Globus pallidus (tissue), 1 donor: ENCODE results near the gene SRRM4.
"Not testable (repeated sequence)": the region's sequence is repeated elsewhere in the genome, so short reads cannot be mapped to it uniquely, and the experiment has no call there.

Experiments used
- DNase-seq: peaks from one replicate; pipeline ENCODE4 v3.0.0-alpha.2; 2015; ENCODE audit warnings: low spot score

Gene SRRM4, protein sequence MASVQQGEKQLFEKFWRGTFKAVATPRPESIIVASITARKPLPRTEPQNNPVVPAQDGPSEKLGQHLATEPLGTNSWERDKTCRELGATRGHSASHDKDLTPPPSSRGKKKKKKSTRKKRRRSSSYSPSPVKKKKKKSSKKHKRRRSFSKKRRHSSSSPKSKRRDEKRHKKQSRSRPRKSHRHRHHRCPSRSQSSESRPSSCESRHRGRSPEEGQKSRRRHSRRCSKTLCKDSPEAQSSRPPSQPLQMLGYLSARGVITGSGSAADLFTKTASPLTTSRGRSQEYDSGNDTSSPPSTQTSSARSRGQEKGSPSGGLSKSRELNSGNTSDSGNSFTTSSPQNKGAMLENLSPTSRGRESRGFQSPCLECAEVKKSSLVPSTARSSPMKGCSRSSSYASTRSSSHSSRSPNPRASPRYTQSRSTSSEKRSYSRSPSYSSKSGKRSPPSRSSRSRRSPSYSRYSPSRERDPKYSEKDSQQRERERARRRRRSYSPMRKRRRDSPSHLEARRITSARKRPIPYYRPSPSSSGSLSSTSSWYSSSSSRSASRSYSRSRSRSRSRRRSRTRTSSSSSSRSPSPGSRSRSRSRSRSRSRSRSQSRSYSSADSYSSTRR

DNA sequence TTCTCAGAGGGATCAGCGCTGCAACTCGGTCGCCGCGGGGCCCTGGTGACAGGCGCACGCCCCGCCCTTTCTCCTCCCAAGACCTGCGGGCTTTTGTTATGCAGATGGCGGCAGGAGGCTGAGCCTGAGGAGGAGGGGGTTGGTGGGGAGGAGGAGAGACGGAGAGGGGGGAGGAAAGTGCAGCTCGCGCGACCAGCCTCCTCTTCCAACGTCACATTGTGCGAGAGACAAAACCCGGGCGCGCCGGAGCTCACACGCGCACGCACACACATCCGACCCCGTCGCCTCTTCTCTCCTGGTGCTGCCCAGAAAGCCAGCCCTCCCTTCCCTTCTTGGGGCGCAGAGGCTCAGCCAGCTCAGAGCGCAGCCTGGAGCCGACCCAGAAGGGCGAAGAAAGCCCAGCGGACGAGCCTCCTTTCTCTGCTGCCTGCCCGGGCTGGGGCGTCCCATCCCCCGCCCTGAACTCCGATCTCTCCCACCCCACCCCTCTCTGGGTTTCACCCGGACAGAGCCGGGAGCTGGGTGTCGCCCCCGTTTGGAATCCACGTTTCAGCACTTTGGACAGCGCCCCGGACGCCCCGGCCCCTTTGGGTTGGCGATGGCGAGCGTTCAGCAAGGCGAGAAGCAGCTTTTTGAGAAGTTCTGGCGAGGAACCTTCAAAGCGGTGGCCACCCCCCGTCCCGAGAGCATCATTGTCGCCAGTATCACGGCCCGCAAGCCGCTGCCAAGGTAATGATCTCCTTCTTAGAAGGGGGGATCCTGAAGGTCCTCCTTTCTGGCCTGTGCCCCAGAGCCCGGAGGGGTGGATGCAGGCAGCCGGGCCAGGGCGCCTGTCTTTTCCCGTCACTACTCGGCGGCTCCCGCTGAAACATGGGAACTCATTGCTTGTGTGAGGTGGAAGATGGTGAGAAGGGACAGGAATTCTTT, at the start of gene SRRM4:
SRRM4 (plus strand) TSS at position 257 of the 927 bp plus-strand sequence; CDS start at position 599, 342 bp downstream.
- no peak for DNase-seq

DNA sequence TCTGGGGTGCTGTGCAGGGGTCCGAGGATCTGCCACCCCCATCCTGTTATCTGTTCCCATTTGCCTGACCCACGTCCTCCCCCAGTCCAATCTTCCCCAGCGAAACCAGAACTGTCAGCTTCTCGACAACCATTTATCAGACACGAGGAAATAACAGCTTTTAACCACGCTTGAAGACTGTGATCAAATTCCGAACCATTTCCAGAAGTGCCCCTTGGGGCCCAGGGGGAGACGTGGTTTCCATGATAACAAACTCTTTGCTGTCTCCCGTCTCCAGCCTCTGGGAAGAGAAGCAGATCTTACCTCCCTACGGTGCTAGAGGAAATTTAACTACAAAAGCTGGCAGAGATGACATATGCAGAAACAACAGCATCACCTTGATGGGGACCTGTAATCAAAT, 35.1 kb upstream of the SRRM4 start:
- no peak for DNase-seq

DNA sequence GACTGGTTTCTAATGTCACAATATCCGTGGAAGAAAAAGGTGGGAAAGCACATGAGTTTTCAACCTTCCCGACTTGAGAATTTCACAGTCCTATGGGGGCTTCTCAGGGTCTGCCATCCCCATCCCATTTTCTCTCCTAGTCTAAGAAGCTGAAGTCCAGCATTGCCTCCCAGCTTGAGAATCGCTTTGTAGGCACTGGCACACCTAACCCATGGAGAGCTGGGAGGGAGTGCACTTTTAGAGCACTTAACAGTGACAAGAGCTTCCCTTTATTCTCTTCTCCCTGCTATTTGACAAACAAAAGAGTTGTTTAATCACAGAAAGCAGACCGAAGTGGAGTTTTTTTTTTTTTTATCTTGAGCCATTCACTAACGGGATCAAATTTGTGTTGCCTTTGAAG, 22.8 kb upstream of the SRRM4 start:
- DNase-seq: no peak

DNA sequence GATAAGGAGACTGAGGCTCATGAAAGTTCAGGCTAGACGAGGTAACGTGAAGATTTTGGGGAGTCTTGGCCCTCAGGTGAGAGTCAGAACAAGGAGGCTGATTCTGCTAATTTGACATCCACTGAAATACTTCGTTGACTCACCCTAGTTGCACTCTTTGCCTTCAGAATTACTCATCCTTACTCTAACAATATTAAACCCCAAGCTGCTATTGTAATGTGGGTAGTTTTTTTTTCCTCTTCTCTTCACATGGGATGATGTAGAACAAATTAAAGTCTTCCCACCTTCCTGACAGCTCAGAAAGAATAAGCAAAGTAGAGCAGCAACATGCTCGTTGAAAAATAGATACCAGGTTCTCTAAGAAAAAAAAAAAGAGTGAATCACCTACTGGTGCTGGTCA, 22.0 kb upstream of the SRRM4 start:
- no peak for DNase-seq

DNA sequence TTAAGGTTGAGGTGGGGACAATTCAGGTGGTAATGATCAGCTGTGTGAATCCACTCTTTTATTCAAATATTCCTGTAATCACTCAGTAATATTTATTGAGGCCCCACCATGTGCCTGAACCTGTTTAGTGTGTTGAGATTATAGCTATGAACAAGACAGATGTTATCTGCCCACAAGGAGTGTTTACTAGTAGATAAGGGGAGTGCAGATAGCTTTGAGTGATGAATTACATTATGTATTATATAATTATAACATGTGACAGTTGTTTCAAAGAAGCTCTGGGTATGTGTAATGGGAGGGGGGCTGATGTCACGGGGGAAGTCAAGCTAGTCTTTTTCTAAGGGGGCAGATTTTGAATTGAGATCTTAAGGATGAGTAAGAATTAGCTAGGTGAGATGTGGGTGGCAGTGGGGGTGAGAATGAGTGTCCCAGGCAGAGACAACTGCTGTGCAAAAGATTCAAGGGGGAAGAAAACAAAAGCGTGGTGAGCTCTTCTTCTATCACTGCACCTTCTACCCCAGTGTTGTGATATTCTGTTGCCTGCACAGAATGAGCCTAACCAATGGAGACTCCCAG, 21.3 kb upstream of the SRRM4 start:
- no peak for DNase-seq

DNA sequence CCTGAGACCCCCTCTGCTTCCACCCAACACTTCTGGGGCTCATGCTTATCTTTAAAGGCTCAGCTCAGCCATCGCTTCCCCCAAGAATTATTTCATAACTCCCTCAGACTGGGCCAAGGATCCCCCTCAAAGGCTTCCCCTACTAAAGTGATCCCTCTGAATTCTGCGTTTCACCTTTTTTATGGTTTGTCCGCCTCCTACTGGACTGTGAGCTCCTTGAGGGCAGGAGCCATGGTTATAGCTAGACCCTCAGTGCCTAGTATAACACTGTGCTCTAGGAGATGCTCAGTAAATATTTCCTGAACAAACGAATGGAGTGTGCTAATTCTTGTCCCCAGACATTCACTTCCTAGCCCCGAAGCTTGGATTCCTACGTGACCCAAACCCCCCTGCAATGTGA, 20.5 kb upstream of the SRRM4 start:
- DNase-seq: no peak

DNA sequence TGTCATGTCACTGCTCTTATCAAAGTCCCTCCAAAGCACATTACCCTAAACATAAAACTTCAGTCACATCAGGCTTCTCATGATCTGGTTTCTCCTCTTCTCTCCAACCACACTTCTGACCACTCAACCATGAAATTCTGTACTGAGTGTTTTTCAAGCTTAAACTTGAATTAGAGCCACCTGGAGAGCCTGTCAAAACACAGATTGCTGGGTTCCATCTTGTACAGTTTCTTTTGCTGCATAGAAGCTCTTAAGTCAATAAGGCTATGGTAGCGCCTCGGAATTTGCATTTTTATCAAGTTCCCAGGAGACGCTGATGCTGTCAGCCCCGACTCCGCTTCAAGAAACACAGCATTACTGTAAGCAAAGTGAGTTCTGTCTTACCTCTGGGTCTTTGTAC, 16.4 kb upstream of the SRRM4 start:
- DNase-seq: no peak

DNA sequence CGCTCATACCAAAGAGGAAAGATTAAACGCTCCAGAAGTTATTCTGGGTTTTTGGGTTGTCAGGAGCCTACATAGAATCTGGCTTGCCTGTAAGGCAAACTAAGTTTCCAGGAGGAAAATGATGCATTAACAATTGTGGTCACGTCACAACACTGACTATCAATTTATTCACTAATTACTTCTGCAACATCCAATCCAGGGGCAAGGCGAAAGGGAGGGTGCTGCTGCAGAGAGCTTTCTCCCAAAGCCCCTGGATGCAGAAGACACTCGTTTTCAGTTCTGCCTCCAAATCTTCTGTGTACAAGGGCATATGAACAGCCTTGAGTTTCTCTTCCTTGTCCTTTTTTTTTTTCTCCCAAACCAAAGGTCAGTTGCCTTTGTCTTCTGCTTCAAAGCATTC, 10.5 kb upstream of the SRRM4 start:
- DNase-seq: no peak

DNA sequence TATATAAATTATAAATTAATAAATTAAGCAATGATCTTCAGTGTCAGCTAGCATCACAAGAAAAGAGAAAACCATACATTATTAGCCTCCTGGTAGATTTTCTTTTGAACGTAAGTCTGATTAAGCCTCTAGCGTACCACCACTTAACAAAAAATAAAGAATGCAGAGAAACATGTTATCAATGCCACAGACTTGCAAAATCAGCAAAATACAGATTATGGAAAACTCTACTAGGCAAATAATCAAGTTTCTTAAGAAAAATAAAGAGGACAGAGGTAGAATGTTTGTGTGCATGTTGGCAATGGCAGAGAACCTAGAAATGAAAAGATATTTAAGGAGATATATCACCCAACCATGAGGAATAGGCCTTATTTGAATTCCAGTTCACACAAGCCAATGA, 8.4 kb upstream of the SRRM4 start:
- no peak for DNase-seq

DNA sequence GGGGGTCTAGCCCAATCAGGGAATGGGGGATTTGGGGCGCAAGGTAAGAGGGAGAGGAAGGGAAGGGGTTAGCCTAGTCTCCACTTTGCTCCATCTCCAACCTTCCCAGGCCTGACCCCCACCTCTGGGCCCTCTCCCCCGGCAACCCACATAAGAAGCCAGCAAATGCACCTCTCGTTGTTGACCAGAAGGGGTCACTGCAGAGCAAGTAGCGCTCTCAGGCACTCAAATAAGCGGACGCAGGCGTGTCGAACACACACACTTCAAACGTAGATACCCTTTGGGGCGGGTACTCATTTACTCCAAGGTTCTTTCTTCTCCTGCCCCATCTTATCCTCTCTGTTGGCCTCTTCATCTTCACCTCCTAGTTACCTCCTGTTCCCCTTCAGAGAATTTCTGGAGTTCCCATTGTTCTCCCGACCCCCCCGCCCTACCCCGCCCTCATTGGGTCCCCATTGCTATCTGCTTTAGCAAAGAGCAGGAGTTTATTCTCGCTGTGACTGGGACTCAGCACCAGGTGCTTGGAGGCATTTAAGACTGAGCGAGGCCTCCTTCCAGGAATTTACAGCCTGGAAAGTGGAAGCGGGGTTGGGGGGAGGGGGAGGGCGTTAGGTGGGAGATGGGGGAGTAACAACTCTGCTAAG, 1.5 kb upstream of the SRRM4 start:
- DNase-seq: peak; percentile 42

DNA sequence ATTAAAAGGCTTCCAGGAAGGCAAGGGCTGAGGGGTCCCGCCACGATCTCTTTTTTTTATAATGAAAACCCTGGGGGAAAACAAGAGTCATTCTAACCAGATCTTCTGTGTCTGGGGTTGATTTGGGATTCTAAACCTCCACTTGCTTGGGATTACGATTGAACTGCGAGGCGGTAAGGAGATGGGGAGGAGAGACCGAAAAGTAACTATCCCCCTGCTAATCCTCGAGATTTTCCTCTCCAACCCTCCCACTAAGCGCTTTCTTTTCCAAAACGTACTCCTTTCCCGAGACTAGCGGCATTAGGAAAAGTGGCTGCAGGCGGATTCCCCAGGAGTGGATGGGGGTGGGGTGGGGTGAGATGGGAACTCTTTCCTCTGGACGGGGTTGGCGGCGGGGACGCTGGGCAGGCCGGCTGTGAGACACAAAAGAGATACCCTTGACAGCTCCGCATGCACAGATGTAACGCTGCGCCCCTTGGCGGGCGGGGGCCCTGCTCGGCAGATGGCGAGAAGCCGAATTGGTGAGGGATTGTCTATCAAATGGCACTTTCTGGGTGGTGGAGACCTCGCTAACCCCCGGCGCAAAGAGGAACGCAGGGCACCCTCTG, 830 bp upstream of the SRRM4 start:
- DNase-seq: no peak

DNA sequence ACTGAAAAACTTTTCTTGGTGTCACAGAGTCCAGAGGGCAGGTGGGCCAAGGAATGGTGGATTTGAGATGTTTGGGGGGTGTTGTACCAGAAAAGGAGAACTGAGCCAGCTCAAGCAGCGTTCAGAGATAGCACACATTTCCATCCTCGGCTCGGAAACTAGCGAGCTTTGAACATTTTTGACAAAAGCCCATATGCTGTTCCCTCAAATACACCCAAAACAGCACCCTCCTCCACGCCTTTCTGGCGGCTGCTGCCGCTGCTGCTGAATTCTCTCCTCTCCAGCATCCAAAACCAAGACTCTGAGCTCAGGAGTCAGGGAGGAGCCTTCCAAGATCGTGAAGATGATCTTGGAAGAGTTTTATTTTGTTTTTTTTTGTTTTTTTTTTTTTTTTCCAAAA, 961 bp downstream of the SRRM4 start:
- no peak for DNase-seq

DNA sequence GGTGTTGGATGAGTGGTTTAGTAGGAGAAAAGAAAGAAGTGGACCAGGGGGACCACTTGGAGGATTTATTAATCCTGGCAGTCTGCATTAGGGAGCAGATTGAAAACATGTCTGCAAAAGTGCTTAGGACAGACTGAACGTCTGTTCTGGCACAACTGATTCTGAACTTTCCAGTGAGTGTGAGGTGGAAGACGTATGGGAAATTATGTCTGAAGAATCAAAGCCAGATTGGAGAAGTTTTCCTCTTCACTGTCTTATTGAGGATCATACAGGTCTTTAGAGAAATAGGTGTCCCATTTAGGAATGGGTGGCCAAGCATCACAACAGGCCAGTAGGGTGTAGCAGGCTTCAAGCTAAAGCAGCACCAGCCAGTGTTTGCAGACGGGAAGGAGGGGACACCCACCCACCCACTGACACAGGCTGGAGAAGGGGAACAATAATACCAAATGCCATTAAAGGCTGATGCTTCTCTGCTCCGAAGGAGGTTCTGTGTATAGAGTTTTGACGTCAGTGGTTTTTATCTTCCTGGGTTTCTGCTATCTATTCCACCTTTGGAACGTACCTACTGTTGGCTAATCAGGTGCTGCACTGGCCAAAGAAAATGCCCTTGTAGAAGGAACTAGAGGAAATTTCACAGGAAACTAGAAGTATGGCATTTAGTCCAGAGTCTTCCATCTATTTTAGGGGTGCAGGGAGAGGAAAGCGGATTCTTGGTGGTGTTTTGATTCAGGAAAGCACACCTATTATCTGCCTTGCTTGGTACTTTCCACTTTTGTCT, 1.8 kb downstream of the SRRM4 start:
- DNase-seq: no peak

DNA sequence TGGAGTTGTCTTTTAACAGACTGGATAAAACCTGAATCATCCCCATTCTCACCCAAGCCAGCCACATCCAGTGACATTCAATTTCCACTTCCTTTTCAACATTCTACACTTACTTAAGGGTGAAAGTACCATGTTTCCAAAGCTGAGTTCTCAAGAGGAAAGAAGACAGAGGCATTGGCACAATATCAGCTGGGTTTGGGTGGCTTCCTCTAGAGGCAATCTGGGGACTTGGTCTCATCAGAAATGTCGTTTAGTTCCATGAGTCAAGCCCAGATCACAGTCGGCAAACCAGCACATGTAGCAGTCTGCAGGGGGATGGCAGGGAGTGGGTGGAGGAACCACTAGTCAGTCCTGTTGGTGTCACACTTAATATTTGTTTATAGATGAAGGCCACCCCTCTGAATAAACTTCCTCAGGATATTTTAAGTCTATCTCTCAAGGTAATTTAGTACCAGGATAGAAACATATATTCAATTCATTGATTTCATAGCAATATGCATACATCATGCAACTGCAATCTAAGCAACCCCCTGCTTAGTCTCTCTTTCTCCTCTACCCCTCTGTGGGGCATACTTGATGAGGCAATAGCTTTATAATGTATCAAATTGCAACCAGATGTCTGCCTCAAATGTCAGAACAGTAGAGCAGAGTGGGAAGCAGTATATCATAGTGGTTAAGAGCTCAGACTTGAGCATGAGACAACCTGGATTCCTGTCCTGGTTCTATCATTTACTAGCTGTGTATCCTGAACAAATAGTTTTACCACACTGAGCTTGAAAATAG, 3.0 kb downstream of the SRRM4 start:
- no peak for DNase-seq

DNA sequence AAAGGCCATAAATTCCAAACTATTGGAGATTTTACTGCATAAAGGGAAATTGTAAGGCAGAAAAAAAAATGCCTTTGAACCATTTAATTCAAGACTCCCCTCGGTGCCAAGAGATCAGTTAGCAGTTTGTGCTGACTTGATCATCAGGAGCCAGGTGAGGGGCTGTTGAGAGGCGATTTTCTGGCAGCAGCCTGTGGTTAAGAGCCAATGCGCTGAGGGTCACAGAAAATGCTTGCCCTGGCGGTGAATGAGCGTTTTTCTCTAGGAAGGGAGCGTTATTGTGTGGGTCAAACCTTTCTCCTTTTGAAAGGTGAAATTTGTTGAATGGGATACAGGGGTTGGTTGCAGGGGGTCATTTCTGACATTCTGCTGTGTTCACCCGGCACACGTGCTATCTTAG, 4.7 kb downstream of the SRRM4 start:
- no peak for DNase-seq

DNA sequence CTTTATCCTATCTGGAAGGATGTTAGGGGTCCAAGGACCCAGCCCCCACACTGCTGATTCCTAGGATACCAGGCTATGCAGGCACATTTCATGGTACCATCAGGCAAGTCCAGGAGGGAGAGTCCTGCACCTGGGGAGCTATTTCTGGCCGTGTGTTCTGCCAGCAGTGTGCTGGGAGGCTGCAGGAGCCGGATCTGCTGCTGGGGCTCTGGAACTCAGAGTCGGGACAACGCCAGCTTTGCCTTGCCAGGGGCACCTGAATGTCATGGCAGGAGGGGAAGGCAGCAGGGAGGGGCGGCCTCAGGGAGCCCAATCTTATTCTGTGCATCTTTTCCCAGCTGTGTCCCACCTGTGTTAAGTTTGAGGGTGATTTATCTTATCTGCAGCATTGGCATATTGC, 17.8 kb downstream of the SRRM4 start:
- DNase-seq: no peak

DNA sequence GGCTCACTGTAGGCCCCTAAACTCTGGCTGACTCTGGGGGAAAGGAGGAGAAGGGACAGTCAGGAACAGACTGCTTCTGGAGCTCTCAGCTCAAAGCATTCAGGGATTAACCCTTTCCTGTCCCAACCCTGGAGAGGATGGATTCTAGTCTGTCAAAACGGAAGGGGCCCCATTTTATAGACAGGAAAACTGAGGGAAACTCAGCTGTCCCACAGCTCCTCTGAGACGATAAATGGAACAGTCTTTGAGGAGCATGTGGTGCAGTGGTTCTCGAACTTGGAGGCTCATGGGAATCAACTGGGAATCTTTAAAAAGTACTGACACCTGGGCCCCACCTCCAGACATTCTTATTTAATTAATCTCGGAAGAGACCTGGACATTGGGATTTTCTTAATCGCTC, 23.7 kb downstream of the SRRM4 start:
- no peak for DNase-seq

DNA sequence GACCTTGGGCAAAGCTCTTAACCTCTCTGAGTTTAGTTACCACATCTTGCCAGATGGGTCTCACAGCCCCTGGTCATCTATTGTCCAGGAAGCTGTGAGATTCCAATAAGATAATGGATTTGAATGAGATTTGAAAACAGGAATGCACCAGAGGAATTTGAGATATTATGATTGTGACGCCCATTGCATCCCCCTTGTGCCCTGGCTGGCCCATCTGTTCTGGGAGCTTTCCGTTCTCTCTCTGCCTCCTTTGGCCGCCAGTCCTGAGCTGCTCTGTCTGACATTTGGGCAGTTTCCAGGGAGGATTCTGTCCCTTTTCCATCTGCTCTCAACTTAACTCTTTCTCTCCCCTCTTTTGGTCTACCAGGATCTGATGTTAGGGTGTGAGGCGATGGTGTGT, 24.6 kb downstream of the SRRM4 start:
- DNase-seq: no peak

DNA sequence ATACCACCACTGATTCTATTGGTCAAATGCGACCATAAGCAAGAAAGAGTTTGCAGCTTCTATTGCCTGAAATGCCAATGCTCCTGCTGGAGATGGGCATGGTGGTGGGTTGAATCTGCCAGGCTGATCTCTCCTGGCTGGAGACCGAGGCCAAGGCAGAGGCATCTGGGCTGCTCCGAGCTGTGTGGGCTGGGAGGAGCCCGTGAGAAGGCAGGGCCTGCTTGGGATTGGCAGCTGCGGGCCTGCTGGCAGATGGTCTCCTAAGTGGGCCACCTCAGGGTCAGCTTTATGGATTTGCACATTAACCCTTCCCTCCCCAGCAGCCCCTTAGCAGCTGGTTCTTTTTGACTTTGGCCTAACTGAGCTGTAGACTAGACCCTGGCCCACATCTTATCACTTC, 25.4 kb downstream of the SRRM4 start:
- DNase-seq: no peak

DNA sequence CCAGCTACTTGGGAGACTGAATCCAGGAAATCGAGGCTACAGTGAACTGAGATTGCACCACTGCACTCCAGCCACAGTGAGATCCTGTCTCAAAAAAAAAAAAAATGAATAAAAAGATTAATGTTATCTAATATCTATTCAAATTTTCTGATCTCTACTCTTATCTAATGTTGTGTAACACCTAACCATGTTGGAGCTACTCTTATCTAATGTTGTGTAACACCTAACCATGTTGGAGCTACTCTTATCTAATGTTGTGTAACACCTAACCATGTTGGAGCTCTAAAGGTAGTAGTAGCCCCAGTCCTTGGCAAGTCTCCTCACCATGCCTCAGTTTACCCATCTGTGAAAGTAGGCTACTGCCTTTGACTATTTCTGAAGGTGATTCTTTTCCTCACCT, 26.9 kb downstream of the SRRM4 start:
- not testable (repeated sequence) for DNase-seq
